GM13977 (cell line): ENCODE results near the gene CARD8.
"Not testable (repeated sequence)": the region's sequence is repeated elsewhere in the genome, so short reads cannot be mapped to it uniquely, and the experiment has no call there.

Source experiments
- DNase-seq: peaks from one replicate; pipeline ENCODE4 v3.0.0; 2012; ENCODE audit warnings: low spot score
- in situ Hi-C: fragments of 300-500 bp; cut with MboI; formaldehyde crosslinking; loops from one replicate; pipeline ENCODE4 v1.12.0; 2022; ENCODE audit warnings: low sequenced_read_pairs, low pct_unique_long_range_greater_than_20kb, mixed read lengths, inconsistent platforms; ENCODE audit not compliant: unreplicated experiment
- TF ChIP-seq, protein P1 (sequence below): IDR thresholded peaks from 2 replicates; pipeline ENCODE4 v1.5.1; 2012; ENCODE audit warnings: mild to moderate bottlenecking, control low read depth; ENCODE audit not compliant: insufficient read depth; ENCODE audit errors: extremely low read depth, missing control alignments

Gene CARD8

DNA sequence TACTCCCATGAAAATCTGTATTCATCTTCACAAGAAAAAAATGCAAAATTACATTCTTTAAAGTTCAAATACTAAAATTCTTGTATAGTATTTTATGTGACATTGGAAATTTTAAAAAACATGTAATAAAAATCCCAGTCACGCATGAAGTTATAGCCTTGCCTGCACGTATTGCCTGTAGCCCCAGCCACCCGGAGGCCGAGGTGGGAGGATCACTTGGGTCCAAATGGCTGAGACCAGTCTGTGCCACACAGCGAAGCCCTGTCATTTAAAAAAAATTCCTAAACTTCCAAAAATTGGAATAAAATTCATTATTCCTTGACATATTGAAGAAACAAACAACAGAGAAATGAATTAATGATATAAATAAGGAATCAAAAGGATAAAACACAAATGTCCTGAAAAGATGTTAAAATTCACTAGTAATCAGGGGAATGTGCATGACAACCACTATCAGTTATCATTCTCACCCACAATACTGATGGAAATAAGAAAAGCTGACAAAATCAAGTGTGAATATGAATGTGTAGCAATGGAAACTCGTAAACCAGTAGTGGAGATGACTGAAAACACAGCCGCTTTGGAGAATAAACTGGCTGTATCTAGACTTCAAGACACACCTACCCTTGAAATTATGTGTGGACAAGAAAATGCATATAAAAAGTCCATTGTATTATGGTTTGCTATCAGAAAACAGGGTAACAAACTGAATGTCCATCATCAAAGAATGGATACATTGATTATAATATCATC is 7.5 kb downstream of the CARD8 start:
- DNase-seq, result no peak
- in situ Hi-C loops, result no loop called here
- TF ChIP-seq, protein P1, sequence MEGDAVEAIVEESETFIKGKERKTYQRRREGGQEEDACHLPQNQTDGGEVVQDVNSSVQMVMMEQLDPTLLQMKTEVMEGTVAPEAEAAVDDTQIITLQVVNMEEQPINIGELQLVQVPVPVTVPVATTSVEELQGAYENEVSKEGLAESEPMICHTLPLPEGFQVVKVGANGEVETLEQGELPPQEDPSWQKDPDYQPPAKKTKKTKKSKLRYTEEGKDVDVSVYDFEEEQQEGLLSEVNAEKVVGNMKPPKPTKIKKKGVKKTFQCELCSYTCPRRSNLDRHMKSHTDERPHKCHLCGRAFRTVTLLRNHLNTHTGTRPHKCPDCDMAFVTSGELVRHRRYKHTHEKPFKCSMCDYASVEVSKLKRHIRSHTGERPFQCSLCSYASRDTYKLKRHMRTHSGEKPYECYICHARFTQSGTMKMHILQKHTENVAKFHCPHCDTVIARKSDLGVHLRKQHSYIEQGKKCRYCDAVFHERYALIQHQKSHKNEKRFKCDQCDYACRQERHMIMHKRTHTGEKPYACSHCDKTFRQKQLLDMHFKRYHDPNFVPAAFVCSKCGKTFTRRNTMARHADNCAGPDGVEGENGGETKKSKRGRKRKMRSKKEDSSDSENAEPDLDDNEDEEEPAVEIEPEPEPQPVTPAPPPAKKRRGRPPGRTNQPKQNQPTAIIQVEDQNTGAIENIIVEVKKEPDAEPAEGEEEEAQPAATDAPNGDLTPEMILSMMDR, result no peak

DNA sequence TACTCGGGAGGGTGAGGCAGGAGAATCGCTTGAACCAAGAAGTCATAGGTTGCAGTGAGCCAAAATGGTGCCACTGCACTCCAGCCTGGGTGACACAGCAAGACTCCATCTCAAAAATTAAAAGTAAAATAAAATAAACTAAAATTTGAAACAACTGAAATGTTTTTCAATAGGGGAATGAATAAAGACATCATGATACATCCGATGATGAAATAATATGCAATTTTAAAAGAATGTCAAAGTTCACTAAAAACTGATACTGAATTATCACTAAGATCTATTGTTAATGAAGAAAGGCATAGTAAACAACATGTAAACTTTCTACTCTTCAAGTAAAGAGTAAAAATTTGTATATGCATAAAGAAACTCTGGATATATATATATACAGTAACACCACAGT is 8.5 kb downstream of the CARD8 start:
- in situ Hi-C loops, result no loop called here
- DNase-seq, result no peak

DNA sequence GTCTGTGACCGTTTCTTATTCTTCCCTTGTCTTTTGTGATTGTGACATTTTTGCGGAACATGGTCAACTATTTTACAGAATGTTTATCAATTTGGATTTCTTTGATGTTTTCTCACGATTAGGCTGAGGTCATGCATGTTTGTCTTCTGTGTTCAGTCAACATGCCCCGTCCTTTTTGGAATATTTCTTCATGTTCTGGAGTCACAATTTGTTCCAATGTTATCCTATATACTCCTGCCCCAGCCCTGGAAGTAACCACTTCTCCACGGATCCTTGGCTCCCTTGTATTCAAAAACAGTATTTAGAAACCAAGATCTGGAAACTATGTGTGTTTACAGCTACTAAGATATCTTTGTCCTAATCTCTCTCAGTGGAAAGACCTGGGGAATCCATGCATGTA is 9.6 kb downstream of the CARD8 start:
- DNase-seq, result no peak
- TF ChIP-seq, protein P1, result no peak
- in situ Hi-C loops, result no loop called here

More for the DNA sequence above, 8.5 kb downstream of the CARD8 start:
- TF ChIP-seq, protein P1, result no peak

DNA sequence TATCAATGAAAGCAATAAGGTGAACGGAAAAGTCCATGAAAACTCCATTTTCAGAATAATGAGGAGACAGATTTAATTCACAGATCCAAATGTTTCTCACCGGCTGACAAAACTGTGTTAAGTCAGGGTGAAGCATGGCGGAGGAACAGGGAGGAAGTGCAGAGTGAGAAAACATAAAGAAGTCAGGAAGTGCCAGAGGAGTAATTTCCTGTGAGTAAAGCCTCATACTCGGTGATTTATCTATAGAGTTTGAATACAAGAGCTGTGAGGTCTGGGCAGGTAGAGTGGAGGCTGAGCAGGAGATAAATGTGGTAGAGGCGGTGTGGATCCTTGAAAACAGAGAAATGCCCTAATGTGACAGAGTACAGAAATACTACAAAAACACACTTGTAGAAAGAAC is 11.4 kb downstream of the CARD8 start:
- in situ Hi-C loops, result no loop called here
- DNase-seq, result no peak
- TF ChIP-seq, protein P1, result no peak

DNA sequence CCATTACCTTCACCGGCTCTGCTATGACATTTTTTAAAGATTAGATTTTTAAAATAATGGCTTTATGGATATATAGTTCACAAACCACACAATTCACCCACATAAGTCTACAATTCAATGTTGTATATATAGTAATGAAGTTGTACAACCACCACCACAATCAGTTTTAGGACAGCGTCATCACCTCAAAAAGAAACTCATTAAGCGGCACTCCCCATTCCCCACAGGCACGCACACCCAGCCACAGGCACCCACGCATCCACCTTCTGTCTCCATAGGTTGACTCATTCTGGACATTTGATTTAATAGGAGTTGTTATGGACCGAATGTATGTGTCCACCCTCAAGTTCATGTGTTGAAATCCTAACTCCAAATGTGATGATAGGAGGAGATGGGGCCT is 13.9 kb downstream of the CARD8 start:
- DNase-seq, in situ Hi-C loops: not testable (repeated sequence)

DNA sequence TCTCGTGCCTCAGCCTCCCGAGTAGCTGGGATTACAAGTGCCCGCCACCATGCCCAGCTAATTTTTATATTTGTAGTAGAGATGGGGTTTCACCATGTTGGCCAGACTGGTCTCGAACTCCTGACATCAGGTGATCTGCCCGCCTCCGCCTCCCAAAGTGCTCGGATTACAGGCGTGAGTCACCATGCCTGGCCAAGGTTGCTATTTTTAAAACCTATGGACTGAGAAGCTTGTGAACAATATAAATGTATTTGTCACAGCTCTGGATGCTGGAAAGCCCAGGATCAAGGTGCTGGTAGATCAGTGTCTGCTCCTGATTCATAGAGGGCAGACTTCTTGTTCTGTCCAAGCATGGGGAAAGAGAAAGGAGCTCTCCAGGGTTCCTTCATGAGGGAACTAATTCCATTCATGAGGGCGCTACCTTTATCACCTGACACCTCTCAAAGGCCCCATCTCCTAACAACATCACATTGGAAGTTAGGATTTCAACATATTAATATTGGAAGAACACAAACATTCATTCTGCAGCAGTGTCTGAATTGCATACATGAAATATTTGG is 16.1 kb downstream of the CARD8 start:
- TF ChIP-seq, protein P1, result no peak
- in situ Hi-C loops, result no loop called here
- no peak for DNase-seq

DNA sequence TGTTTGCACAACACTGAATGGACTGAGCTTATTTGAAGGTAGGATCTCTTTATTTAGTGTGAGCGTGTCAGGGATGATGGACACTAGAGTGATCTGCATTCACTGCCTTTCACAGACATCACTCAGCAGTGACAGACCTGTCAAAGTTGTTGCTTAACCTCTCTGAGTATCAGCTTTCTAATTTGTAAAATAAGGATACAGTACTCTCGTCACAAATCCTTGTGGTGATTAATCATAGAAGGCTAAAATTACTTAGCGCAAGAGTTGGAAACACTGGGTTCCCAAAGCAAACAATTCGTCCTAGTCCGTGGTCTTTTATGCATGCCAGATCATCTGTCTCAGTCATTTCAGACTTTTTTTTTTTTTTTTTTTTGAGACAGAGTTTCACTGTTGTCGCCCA is 16.6 kb downstream of the CARD8 start:
- no peak for DNase-seq
- in situ Hi-C loops, result no loop called here
- TF ChIP-seq, protein P1, result no peak
